Left renal cortex interstitium (tissue), 4 donors: ENCODE data around the gene RALGPS1. TPM values are rescaled to one million over a fixed set of nuclear protein-coding genes. Genes with fewer than 3 reads are reported as not detected.
"Not testable (repeated sequence)": the region's sequence is repeated elsewhere in the genome, so short reads cannot be mapped to it uniquely, and the experiment has no call there.

ENCODE experiments used
- DNase-seq, 4 donors: peaks; one replicate each; pipeline ENCODE4 v3.0.0-alpha.2; 2013; ENCODE audit warnings: low read depth in 4 of 4, low spot score in 2 of 4, missing footprints in 1 of 4
- polyA plus RNA-seq, 4 donors: library from polyadenylated mRNA; unstranded; fragments of 120-200 nt; gene quantifications; one replicate each; pipeline ENCODE4 v1.2.1, GENCODE V29; 2013; ENCODE audit not compliant: insufficient read length in 4 of 4

RALGPS1 gene
- polyA plus RNA-seq, 4 donors, result 18.8 to 30.8 (median 25.2) TPM

DNA sequence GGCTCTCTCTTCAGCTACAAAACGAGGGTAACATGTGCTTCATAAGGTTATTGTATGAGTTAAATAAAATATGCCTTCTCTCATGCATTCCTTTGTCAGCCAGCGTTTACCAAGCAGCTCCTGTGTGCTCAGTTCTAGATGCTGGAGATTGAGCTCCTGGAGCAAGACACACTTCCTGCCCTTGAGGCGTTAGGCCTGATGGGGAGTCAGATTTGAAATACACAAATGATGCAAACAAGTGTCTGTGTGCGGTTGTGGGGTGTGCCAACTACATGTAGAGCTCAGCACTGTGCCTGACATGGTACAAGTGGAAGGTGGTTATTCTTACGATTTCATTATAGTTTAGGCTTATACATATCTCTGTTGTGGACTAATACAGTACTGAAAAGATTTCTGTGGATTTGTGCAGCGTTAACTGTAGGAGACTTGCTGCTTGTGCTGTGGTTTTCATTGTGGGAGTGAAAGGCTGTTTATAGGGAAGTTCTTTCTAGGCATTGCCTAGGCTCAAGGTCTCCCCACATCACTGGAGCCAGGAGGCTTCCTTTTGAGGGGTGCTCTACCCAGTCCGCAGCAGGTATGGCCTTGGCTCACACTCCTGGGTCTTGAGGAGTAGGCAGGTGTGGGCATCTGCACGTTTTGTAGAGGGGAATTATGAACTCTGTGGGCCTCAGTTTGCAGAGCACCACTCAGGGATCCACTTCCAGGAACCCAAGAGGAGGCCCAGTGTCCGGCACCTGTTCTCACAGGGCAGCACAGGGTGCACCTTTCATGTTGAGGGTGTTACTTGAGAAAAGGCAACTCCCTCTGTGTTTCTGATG lies 247.7 kb downstream of the RALGPS1 start:
- no peak for DNase-seq

DNA sequence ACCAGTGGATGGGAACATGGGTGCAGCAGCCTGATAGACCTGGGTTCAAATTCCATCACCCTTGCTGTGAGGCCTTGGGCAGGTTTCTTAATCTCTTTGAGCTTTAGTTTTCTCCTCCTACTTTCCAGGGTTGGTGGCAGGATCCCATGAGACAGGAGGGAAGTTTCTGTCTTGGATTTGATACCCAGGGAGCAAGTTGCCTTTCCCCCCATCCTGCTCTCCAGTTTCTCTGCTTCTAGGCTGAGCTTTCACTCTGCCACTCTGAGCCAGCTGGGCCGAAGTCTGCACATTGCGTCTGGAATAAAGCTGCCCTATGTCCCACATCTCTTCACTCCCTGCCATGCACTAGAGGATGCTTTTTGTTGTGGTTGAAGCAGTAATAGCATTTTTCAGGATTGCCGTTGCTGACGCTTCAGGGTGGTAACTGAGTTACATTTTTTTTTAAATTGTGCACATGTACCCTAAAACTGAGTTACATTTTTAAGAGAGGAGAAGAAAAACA lies 248.3 kb downstream of the RALGPS1 start:
- no peak for DNase-seq

DNA sequence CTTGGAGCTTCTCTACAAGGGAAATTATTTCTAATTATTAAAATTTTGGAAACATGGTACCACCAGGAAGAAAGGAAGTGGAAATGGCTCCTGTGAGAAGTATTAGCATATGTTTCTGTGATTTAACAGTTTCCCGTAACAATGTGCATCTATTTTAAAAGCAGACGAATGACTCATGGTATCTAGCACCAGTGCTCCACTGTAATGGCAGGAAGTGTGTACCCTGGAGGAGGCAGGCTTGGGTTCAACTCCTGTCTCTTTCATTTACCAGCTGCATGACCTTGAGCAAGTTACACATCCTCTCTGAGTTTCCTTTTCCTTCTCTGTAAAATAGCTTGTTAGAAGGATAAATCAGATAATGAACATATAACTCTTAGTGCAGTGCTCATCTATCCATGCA lies 248.8 kb downstream of the RALGPS1 start:
- DNase-seq, result no peak

GRCh38 chr9:127165116-127165515 lies 250.5 kb downstream of the RALGPS1 start:
- DNase-seq, result no peak

DNA sequence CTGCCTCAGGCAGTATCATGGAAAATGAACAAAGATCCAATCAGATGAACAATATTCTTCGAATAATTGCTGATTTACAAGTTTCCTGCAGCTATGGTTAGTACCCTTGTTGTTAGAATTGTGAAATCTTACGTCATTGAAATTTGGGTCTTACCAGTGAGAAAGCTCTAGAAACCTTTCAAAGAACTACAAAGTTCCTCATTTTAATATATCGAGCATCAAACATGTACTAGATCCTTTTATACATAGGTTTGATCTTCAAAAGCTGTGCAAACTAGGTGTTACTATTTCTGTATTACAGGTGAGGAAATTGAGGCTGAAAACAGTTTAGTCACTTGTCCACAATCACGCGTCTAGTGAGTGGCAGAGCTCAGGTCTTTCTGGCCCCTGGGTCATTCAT lies 251.5 kb downstream of the RALGPS1 start:
- DNase-seq, result no peak

DNA sequence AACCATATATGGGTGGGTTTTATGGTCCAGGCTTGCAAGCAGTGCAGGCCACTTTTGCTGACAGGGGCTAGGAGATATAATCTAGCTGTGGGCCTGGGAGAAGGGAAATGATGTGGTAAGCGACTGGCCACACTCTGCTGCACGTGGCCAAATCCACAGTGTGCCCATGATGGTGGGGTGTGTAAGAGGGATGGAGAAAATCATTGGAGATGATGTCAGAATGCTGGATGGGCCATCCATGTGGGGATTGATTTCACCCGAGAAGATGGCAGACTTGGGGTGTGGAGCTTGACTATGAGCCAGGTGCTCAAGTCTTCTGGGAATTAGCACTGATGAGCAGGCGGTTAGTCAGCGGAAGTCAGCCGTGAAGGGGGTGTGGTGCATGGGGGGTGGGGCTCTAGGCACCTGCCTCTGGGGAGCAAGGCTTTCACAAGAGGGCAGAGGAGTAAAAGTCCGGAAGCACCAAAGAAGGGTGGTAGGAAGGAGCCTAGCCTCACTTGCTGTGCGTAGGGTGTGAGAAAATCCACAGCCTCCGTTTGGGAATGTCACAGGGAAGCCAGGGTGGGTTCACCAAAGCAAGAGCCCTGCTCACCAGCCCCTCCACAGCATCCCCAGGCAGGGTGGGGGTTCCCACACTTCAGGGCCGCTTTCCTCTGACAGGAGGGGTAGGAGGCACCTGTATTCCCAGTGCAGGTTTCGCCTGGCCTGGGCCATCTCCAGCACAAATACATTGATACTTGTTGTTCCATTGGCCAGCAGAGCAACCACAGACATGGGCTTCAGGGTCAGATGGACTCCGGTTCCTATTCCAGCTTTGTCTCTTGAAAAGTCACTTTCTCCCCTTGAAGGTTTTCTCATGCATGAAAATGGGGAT lies 252.3 kb downstream of the RALGPS1 start:
- no peak for DNase-seq

- DNase-seq, result no peak
Observed at GRCh38 chr9:127167560-127168326, 253.2 kb downstream of the RALGPS1 start.

GRCh38 chr9:127168756-127169574 lies 254.4 kb downstream of the RALGPS1 start:
- DNase-seq, result no peak

- no peak for DNase-seq
Observed at GRCh38 chr9:127169575-127169883, 254.9 kb downstream of the RALGPS1 start.

GRCh38 chr9:127170103-127170502 lies 255.5 kb downstream of the RALGPS1 start:
- DNase-seq, result no peak

DNA sequence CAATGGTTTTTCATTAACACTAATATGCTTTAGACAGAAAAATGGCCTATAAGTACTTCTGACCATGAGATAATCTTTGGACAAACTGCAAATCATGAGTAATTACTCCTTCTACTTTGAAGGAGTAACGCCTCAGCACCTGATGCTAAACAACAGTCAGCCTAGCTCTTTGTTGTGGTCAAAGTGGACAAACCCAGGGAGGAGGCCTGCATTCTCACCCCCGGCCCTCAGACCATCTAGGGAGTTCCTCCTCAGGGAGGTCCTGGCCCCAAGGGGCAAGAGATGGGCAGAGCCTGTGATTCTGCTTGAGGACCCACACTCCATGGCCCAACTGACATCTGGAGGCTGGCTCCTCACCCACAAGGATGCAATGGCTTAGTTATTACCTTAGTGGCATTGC lies 256.1 kb downstream of the RALGPS1 start:
- no peak for DNase-seq

DNA sequence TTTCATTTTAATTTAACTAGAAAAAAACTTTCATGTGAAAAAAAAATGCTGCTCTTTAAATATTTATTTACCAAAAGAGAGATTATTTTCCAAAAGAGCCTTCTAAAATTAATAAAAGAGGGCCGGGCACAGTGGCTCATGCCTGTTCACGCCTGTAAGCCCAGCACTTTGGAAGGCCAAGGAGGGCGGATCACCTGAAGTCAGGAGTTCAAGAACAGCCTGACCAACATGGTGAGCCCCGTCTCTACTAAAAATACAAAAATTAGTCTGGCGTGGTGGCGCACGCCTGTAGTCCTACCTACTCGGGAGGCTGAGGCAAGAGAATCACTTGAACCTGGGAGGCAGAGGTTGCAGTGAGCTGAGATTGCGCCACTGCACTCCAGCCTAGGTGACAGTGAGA lies 256.8 kb downstream of the RALGPS1 start:
- DNase-seq, result not testable (repeated sequence)

DNA sequence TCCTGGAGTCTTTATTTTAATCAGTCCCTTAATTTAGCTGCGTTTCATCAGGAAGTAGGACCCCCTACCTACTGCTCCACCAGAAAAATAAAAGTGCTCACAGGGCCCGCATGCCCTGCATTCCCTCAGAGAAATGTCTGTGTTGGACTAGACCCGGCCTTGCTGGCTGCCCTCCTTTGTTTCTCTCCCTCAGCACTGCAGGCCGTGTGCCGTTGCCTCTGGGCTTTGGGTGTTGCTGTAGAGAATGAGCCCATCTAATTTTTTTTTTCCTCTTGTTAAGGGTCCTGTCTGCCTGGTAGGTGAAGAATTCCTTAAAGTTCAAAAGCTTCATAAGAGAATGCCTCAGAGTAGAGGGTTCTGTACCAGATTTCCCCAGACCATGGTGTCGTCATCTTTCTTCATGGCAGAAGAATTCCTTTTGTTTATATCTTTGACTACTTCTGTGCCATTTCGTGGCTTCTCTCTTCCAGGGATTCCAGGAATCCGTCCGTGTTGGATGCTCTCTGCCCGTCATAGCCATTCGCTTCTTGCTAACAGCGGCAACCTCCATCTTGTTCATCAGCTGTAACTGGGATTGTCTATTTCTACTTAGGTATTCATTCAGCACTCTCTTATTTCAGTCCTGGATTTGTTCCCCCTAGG lies 257.6 kb downstream of the RALGPS1 start:
- no peak for DNase-seq

- no peak for DNase-seq
Observed at GRCh38 chr9:127173063-127173462, 258.5 kb downstream of the RALGPS1 start.

- DNase-seq, result no peak
Observed at GRCh38 chr9:127174386-127175318, 260.1 kb downstream of the RALGPS1 start.

GRCh38 chr9:127175319-127175715 lies 260.7 kb downstream of the RALGPS1 start:
- no peak for DNase-seq

GRCh38 chr9:127175764-127176163 lies 261.2 kb downstream of the RALGPS1 start:
- DNase-seq, result no peak

GRCh38 chr9:127176631-127177030 lies 262.0 kb downstream of the RALGPS1 start:
- no peak for DNase-seq

DNA sequence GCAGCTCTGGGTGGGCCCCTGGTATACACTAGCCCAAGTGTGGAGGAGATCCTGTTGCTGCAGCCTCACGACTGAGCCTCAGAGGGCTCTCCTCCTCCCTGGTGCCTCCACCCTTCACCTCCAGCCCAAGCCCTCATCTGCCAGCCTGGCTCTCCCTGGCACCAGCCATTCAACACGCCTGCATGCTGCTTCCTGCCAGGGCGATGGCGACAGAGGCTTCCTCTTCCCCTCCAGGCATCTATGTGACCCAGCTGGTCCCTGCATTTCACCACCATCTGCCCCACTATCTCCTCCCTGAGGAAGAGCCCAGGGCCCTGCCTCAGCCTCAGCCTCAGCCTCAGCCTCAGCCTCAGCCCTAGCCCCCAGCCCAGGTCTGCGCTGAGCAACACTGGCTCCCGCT lies 262.6 kb downstream of the RALGPS1 start:
- DNase-seq, result no peak
